ENCODE measurements around the gene SYT11. TPM values are rescaled to one million over a fixed set of nuclear protein-coding genes. Genes with fewer than 3 reads are reported as not detected.

The SYT11 gene
- total and polyA plus RNA-seq, 10 of the 15 experiments (the other 5 are each of a cell fraction or from before 2014, with no cell fraction given): 7.7 to 21.2 (median 13.5) TPM

DNA sequence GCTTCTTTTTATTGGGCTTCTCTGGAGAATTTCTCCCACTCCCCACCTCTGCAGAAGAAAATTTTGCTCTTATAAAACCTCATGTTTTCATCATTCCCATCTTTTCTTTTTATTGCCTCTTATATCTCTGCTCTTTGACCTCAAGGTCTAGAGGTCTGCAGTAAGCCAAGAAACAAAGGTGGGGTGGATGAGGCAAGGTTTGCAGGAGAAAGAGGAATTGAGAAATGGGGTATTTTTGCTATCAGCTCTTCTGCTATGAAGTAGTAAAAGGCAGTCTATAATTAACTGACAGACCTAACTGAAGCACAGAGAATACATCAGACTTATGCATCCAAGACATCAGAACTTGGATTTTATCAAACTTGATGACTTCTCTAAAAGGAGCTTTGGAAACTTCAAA lies 22.9 kb downstream of the SYT11 start:
- ATAC-seq (peak; percentile 96), FAIRE-seq (peak; percentile 84), DNase-seq (ENCODE audit: low read depth, low spot score) (peak; percentile 23)
- Histone ChIP-seq H3K9ac (ENCODE audit: control insufficient read depth, insufficient read depth, low read length) (no peak overlapping the region), H3K79me2 (ENCODE audit: control insufficient read depth, insufficient read depth, low read length) (no peaks in the 10 kb centered on the region), H3K27me3 (replicated peaks in 1 of 2; ENCODE audit: control insufficient read depth in 2 of 2, insufficient read depth in 2 of 2, low read length in 1 of 2) (no peaks in the 10 kb centered on the region), H3K27ac (ENCODE audit: control insufficient read depth, insufficient read depth) (0 out of 2 replicates have a peak overlapping the region, but pooled peaks have one; percentile 6), H3K4me2 (ENCODE audit: control insufficient read depth, insufficient read depth) (peak overlapping the region; percentile 36), H3K4me1 (ENCODE audit: control insufficient read depth, insufficient read depth, low read length) (peaks cover 7% of the 10 kb centered on the region), H3K4me3 (no peak overlapping the region), H3K9me3 (replicated peaks; ENCODE audit: control insufficient read depth, insufficient read depth, low read length) (no peaks in the 10 kb centered on the region), H4K20me1 (ENCODE audit: control insufficient read depth, insufficient read depth) (no peaks in the 10 kb centered on the region), H3K36me3 (ENCODE audit: control insufficient read depth in 2 of 2, insufficient read depth in 2 of 2, low read length in 1 of 2) (no peaks in the 10 kb centered on the region; a peak in 2 of 4 replicates), H2AFZ (ENCODE audit: control insufficient read depth, low read depth, low read length) (no peak overlapping the region)
- TSS peak; percentile 46 for BruUV-seq (replicated peaks)
- ChIA-PET SMC1A (ENCODE audit: uncharacterized antibody, unreplicated experiment) (interaction anchor here (0.6 to 3.9 kb wide), 13 partner anchors 9 to 246 kb away, joined by 3 to 29 read pairs (median 4); partner anchors contain the start of genes GON4L and SYT11), CTCF (interaction anchor here (0.5 to 1.9 kb wide), 5 partner anchors 10 to 184 kb away, joined by 3 to 8 read pairs (median 3); no protein-coding TSS in a partner anchor), RAD21 (ENCODE audit: unreplicated experiment) (interaction anchor here (0.7 to 2.3 kb wide), 11 partner anchors 11 to 108 kb away, joined by 3 to 17 read pairs (median 4); partner anchors contain the start of gene SYT11), POLR2A (interaction anchor here (0.6 to 3.1 kb wide), 6 partner anchors 12 to 576 kb away, joined by 3 to 22 read pairs (median 5); partner anchors contain the start of gene SYT11)
- intact Hi-C loops (cut with micrococcal nuclease; ENCODE audit: unreplicated experiment) (no loop called here), in situ Hi-C loops (cut with MboI) (no loop called here)
- TF ChIP-seq SPI1 (IDR thresholded peaks at IDR 0.05; ENCODE audit: borderline replicate concordance, insufficient read depth, low read depth, low read length) (peak; percentile 97), RAD21 (IDR thresholded peaks at IDR 0.05; ENCODE audit: insufficient read depth, low read depth, low read length) (no peak), POLR2AphosphoS5 (IDR thresholded peaks at IDR 0.05; ENCODE audit: low read length) (no peak), RUNX3 (IDR thresholded peaks at IDR 0.05; ENCODE audit: low read length) (peak; percentile 24; the same call in 1 of the 2 replicates), CREB1 (IDR thresholded peaks at IDR 0.05; ENCODE audit: low read depth) (no peak), NBN (IDR thresholded peaks at IDR 0.05) (no peak), NFYB (IDR thresholded peaks at IDR 0.05; ENCODE audit: insufficient read depth, low read depth, low read length) (no peak), NRF1 (conservative IDR thresholded peaks at IDR 0.05; ENCODE audit: low read depth, low read length) (no peak), ESRRA (IDR thresholded peaks at IDR 0.05; ENCODE audit: low read length) (no peak), CHD2 (IDR thresholded peaks at IDR 0.05; ENCODE audit: borderline replicate concordance, low read depth, low read length) (no peak), ZNF24 (IDR thresholded peaks at IDR 0.05) (no peak), MTA2 (IDR thresholded peaks at IDR 0.05; ENCODE audit: low read depth) (no peak), RFX5 (IDR thresholded peaks at IDR 0.05; ENCODE audit: low read depth, low read length) (no peak), FOXK2 (IDR thresholded peaks at IDR 0.05) (no peak), BCL11A (IDR thresholded peaks at IDR 0.05; ENCODE audit: low read depth, low read length) (no peak), RB1 (IDR thresholded peaks at IDR 0.05; ENCODE audit: borderline replicate concordance) (no peak), SMAD1 (IDR thresholded peaks at IDR 0.05; ENCODE audit: low read depth, partially characterized antibody) (no peak), CBX3 (IDR thresholded peaks at IDR 0.05; ENCODE audit: borderline replicate concordance, low read depth) (no peak), IKZF1 (conservative IDR thresholded peaks at IDR 0.05) (no peak), MEF2B (IDR thresholded peaks at IDR 0.05; ENCODE audit: partially characterized antibody, poor library complexity, severe bottlenecking) (peak; percentile 26), ZNF274 (IDR thresholded peaks at IDR 0.05; ENCODE audit: insufficient read depth, insufficient read length) (no peak)
- TF ChIP-seq, protein P1, sequence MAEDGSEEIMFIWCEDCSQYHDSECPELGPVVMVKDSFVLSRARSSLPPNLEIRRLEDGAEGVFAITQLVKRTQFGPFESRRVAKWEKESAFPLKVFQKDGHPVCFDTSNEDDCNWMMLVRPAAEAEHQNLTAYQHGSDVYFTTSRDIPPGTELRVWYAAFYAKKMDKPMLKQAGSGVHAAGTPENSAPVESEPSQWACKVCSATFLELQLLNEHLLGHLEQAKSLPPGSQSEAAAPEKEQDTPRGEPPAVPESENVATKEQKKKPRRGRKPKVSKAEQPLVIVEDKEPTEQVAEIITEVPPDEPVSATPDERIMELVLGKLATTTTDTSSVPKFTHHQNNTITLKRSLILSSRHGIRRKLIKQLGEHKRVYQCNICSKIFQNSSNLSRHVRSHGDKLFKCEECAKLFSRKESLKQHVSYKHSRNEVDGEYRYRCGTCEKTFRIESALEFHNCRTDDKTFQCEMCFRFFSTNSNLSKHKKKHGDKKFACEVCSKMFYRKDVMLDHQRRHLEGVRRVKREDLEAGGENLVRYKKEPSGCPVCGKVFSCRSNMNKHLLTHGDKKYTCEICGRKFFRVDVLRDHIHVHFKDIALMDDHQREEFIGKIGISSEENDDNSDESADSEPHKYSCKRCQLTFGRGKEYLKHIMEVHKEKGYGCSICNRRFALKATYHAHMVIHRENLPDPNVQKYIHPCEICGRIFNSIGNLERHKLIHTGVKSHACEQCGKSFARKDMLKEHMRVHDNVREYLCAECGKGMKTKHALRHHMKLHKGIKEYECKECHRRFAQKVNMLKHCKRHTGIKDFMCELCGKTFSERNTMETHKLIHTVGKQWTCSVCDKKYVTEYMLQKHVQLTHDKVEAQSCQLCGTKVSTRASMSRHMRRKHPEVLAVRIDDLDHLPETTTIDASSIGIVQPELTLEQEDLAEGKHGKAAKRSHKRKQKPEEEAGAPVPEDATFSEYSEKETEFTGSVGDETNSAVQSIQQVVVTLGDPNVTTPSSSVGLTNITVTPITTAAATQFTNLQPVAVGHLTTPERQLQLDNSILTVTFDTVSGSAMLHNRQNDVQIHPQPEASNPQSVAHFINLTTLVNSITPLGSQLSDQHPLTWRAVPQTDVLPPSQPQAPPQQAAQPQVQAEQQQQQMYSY (CRISPR knock-in tag; IDR thresholded peaks at IDR 0.05): no peak
- TF ChIP-seq, protein P2, sequence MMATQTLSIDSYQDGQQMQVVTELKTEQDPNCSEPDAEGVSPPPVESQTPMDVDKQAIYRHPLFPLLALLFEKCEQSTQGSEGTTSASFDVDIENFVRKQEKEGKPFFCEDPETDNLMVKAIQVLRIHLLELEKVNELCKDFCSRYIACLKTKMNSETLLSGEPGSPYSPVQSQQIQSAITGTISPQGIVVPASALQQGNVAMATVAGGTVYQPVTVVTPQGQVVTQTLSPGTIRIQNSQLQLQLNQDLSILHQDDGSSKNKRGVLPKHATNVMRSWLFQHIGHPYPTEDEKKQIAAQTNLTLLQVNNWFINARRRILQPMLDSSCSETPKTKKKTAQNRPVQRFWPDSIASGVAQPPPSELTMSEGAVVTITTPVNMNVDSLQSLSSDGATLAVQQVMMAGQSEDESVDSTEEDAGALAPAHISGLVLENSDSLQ (IDR thresholded peaks at IDR 0.05): peak; percentile 39; the same call in 1 of the 2 replicates

Data from GM12878 (cell line).